ENCODE results near the gene CYTL1. TPM values are rescaled to one million over a fixed set of nuclear protein-coding genes. Genes with fewer than 3 reads are reported as not detected.
"Not testable (repeated sequence)": the region's sequence is repeated elsewhere in the genome, so short reads cannot be mapped to it uniquely, and the experiment has no call there.

The CYTL1 gene
- total RNA-seq, 1 donor from 2014 or later = not detected

- Histone ChIP-seq H3K36me3 (ENCODE audit: control insufficient read depth, insufficient read depth, low read length) (no peaks in the 10 kb centered on the region), H3K4me3 (ENCODE audit: low read depth, low read length) (no peak overlapping the region), H3K27me3 (ENCODE audit: control insufficient read depth, insufficient read depth, low read length) (no peaks in the 10 kb centered on the region)
- no peak for TF ChIP-seq CTCF (IDR thresholded peaks at IDR 0.05; ENCODE audit: insufficient read depth, low read length, severe bottlenecking)
- FAIRE-seq = no peak
- DNase-seq (ENCODE audit: low read depth) = no peak
Measured at GRCh38 chr4:5004496-5004895, 14.8 kb downstream of the CYTL1 start.

DNA sequence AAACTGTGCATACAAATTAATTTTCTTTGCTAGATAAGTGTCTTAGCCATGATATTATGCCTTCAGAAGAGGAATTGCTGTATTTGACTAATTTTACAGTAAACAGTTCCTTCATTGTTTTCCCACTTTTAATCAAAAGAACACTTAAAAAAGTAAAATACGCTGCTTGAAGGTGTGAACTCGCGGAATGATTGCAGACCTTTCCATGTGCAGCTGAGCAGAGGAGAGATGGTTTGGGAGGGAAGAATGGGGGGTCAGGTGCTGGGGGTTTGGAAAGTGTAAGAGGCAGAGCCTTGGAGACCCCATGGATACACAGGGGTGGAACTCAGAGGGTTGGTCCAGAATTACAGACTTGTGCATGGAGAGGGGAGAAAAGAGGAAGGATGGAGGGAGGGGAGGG is 15.3 kb downstream of the CYTL1 start:
- no peaks in the 10 kb centered on the region for H3K36me3 ChIP-seq (ENCODE audit: control insufficient read depth, insufficient read depth, low read length)
- TF ChIP-seq CTCF (IDR thresholded peaks at IDR 0.05; ENCODE audit: insufficient read depth, low read length, severe bottlenecking) = no peak
- DNase-seq (ENCODE audit: low read depth) (no peak), FAIRE-seq (no peak)
- H3K4me3 ChIP-seq (ENCODE audit: low read depth, low read length) = no peak overlapping the region
- no peaks in the 10 kb centered on the region for H3K27me3 ChIP-seq (ENCODE audit: control insufficient read depth, insufficient read depth, low read length)

- Histone ChIP-seq H3K36me3 (ENCODE audit: control insufficient read depth, insufficient read depth, low read length) (no peaks in the 10 kb centered on the region), H3K4me3 (ENCODE audit: low read depth, low read length) (no peak overlapping the region), H3K27me3 (ENCODE audit: control insufficient read depth, insufficient read depth, low read length) (no peaks in the 10 kb centered on the region)
- DNase-seq (ENCODE audit: low read depth) (no peak), FAIRE-seq (no peak)
- no peak for TF ChIP-seq CTCF (IDR thresholded peaks at IDR 0.05; ENCODE audit: insufficient read depth, low read length, severe bottlenecking)
Measured at GRCh38 chr4:5003372-5003857, 15.8 kb downstream of the CYTL1 start.

- not testable (repeated sequence) for H3K4me3 ChIP-seq (ENCODE audit: low read depth, low read length); H3K27me3 ChIP-seq (ENCODE audit: control insufficient read depth, insufficient read depth, low read length); FAIRE-seq; H3K36me3 ChIP-seq (ENCODE audit: control insufficient read depth, insufficient read depth, low read length); DNase-seq (ENCODE audit: low read depth)
Measured at GRCh38 chr4:5001641-5002040, 17.6 kb downstream of the CYTL1 start.

DNA sequence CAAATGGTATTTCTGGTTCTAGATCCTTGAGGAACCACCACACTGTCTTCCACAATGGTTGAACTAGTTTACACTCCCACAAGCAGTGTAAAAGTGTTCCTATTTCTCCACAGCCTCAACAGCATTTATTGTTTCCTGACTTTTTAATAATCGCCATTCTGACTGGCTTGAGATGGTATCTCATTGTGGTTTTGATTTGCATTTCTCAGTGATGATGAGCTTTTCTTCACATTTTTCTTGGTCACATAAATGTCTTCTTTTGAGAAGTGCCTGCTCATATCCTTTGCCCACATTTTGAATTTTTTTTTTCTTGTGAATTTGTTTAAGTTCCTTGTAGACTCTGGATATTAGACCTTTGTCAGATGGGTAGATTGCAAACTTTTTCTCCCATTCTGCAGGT is 22.3 kb downstream of the CYTL1 start:
- not testable (repeated sequence) for H3K4me3 ChIP-seq (ENCODE audit: low read depth, low read length); H3K27me3 ChIP-seq (ENCODE audit: control insufficient read depth, insufficient read depth, low read length); DNase-seq (ENCODE audit: low read depth); FAIRE-seq; H3K36me3 ChIP-seq (ENCODE audit: control insufficient read depth, insufficient read depth, low read length)

DNA sequence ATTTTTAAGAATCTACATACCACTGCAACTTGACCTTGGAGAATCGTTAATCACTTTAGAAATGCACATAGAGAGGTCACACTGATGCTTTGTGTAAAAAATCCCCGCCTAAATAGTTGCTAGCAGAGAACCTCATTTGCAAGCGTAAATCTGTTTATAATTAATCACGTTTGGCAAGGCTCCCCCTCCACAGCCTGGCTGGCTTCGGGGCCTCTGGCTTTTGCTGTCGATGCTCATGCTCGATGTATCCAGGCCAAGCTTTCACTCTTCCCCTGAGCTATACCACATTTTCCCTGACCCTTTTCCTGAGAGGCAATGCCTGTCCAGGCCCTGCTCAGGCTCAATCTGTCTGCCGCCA is 23.4 kb downstream of the CYTL1 start:
- no peak for TF ChIP-seq CTCF (IDR thresholded peaks at IDR 0.05; ENCODE audit: insufficient read depth, low read length, severe bottlenecking)
- no peaks in the 10 kb centered on the region for H3K36me3 ChIP-seq (ENCODE audit: control insufficient read depth, insufficient read depth, low read length)
- no peak overlapping the region for H3K4me3 ChIP-seq (ENCODE audit: low read depth, low read length)
- no peak for DNase-seq (ENCODE audit: low read depth)
- no peaks in the 10 kb centered on the region for H3K27me3 ChIP-seq (ENCODE audit: control insufficient read depth, insufficient read depth, low read length)
- no peak for FAIRE-seq

DNA sequence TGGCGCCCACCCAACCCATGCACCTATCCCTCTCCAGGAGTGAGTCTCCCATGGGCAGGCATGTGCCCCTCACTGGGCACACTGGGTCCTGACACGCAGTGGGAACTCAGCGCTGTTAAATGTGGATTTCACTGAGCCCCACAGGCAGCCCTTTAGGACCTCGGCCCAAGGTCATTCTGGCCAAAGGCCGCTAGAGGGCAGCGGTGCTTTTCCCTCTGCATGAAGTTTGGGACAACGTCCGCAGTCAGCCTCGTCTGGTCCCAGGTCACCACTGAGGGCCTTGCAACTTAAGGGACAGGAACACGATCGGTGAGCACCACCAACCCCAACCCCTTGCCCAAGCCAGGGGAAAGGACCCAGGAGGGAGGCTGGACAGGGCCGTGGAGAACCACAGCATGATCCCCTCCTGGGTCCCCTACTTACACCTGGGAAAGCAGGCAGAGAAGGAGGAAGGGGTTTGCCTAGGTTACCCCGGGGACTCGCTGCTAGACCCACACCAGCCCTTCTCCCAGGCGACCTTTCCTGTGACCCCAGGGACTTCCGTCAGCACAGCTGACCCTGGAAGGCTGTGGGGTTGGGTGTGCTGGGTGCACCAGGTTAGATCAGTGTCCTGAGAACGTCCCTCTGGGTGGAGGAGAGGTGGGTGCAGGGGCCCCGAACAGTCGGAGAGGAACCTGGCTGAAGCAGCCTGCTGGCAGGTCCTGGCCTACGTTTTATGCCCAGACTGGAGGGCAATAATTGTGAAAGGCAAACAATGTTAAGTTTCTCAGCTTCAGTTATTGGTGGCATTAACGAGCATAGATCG is 24.0 kb downstream of the CYTL1 start:
- FAIRE-seq (no peak), DNase-seq (ENCODE audit: low read depth) (peak; percentile 37)
- Histone ChIP-seq H3K27me3 (ENCODE audit: control insufficient read depth, insufficient read depth, low read length) (no peaks in the 10 kb centered on the region), H3K36me3 (ENCODE audit: control insufficient read depth, insufficient read depth, low read length) (no peaks in the 10 kb centered on the region), H3K4me3 (ENCODE audit: low read depth, low read length) (no peak overlapping the region)
- peak; percentile 95 for TF ChIP-seq CTCF (IDR thresholded peaks at IDR 0.05; ENCODE audit: insufficient read depth, low read length, severe bottlenecking)
